GM18520 (cell line): ENCODE data around the gene TMPRSS4.

Source experiments
- ATAC-seq: cut with Tn5 transposase; IDR thresholded peaks from one replicate; pipeline ENCODE4 v1.9.1; 2021; ENCODE audit not compliant: unreplicated experiment

Gene TMPRSS4

GRCh38 chr11:118102721-118103261 lies 25.9 kb downstream of the TMPRSS4 start:
- ATAC-seq = no peak

- no peak for ATAC-seq
Observed at GRCh38 chr11:118104491-118104890, 27.6 kb downstream of the TMPRSS4 start.

GRCh38 chr11:118105657-118106305 lies 28.9 kb downstream of the TMPRSS4 start:
- ATAC-seq = no peak

GRCh38 chr11:118106789-118107335 lies 30.0 kb downstream of the TMPRSS4 start:
- ATAC-seq = no peak

- ATAC-seq = no peak
Observed at GRCh38 chr11:118108513-118108912, 31.6 kb downstream of the TMPRSS4 start.

- ATAC-seq = no peak
Observed at GRCh38 chr11:118109231-118109630, 32.4 kb downstream of the TMPRSS4 start.

- ATAC-seq = no peak
Observed at GRCh38 chr11:118111019-118111743, 34.3 kb downstream of the TMPRSS4 start.

GRCh38 chr11:118111744-118112035 lies 34.8 kb downstream of the TMPRSS4 start:
- no peak for ATAC-seq

GRCh38 chr11:118112711-118113430 lies 36.0 kb downstream of the TMPRSS4 start:
- no peak for ATAC-seq

- ATAC-seq = no peak
Observed at GRCh38 chr11:118114266-118114665, 37.4 kb downstream of the TMPRSS4 start.

- ATAC-seq = no peak
Observed at GRCh38 chr11:118115048-118115447, 38.2 kb downstream of the TMPRSS4 start.

GRCh38 chr11:118117790-118118601 lies 41.1 kb downstream of the TMPRSS4 start:
- no peak for ATAC-seq

- no peak for ATAC-seq
Observed at GRCh38 chr11:118120793-118121192, 43.9 kb downstream of the TMPRSS4 start.

- no peak for ATAC-seq
Observed at GRCh38 chr11:118124929-118125535, 48.2 kb downstream of the TMPRSS4 start.

- ATAC-seq = no peak
Observed at GRCh38 chr11:118126082-118126838, 49.4 kb downstream of the TMPRSS4 start.

- ATAC-seq = no peak
Observed at GRCh38 chr11:118128310-118128709, 51.4 kb downstream of the TMPRSS4 start.

GRCh38 chr11:118128721-118129470 lies 52.0 kb downstream of the TMPRSS4 start:
- no peak for ATAC-seq

- ATAC-seq = no peak
Observed at GRCh38 chr11:118129471-118130172, 52.7 kb downstream of the TMPRSS4 start.
